Measurements from ENCODE around the gene SERINC4.
A peak's percentile ranks its signal among the peaks of the same experiment; 100 is the strongest.
"Not testable (repeated sequence)": the region's sequence is repeated elsewhere in the genome, so short reads cannot be mapped to it uniquely, and the experiment has no call there.

SERINC4 gene

GRCh38 chr15:43799945-43800285 lies at the start of gene SERINC4:
SERINC4 (minus strand) TSS chr15:43800220; CDS start chr15:43799986, 234 bp downstream.
- no peak for DNase-seq (ENCODE audit: low read depth in 1 of 2, low spot score in 1 of 2)

GRCh38 chr15:43845421-43845820 lies 45.4 kb upstream of the SERINC4 start:
- DNase-seq (ENCODE audit: low read depth in 1 of 2, low spot score in 1 of 2), result no peak

- DNase-seq (ENCODE audit: low read depth in 1 of 2, low spot score in 1 of 2), result not testable (repeated sequence)
These were observed 32.5 kb upstream of the SERINC4 start for GRCh38 chr15:43832485-43832884.

GRCh38 chr15:43831519-43832052 lies 31.6 kb upstream of the SERINC4 start:
- DNase-seq (ENCODE audit: low read depth in 1 of 2, low spot score in 1 of 2), result not testable (repeated sequence)

GRCh38 chr15:43830691-43831275 lies 30.8 kb upstream of the SERINC4 start:
- not testable (repeated sequence) for DNase-seq (ENCODE audit: low read depth in 1 of 2, low spot score in 1 of 2)

- DNase-seq (ENCODE audit: low read depth in 1 of 2, low spot score in 1 of 2), result not testable (repeated sequence)
These were observed 30.0 kb upstream of the SERINC4 start for GRCh38 chr15:43829951-43830540.

- peak in 1 of 2 donors; percentile 27 for DNase-seq (ENCODE audit: low read depth in 1 of 2, low spot score in 1 of 2)
These were observed 28.1 kb upstream of the SERINC4 start for GRCh38 chr15:43828061-43828657.

GRCh38 chr15:43826508-43827341 lies 26.7 kb upstream of the SERINC4 start, which contains the start of gene WDR76:
WDR76 (plus strand) TSS chr15:43827002; CDS start chr15:43827033, 31 bp downstream.
- DNase-seq (ENCODE audit: low read depth in 1 of 2, low spot score in 1 of 2), result peak; percentile 42 to 72

GRCh38 chr15:43826029-43826507 lies 26.0 kb upstream of the SERINC4 start:
- DNase-seq (ENCODE audit: low read depth in 1 of 2, low spot score in 1 of 2), result no peak

GRCh38 chr15:43825305-43825704 lies 25.3 kb upstream of the SERINC4 start:
- DNase-seq (ENCODE audit: low read depth in 1 of 2, low spot score in 1 of 2), result not testable (repeated sequence)

GRCh38 chr15:43824302-43825246 lies 24.6 kb upstream of the SERINC4 start, which contains the start of gene MFAP1:
MFAP1 (minus strand) TSS chr15:43824690; CDS start chr15:43824569, 121 bp downstream.
- peak; percentile 70 to 95 for DNase-seq (ENCODE audit: low read depth in 1 of 2, low spot score in 1 of 2)

- no peak for DNase-seq (ENCODE audit: low read depth in 1 of 2, low spot score in 1 of 2)
These were observed 21.5 kb upstream of the SERINC4 start for GRCh38 chr15:43821505-43821904.

- DNase-seq (ENCODE audit: low read depth in 1 of 2, low spot score in 1 of 2), result not testable (repeated sequence)
These were observed 15.0 kb upstream of the SERINC4 start for GRCh38 chr15:43815064-43815463.

GRCh38 chr15:43808960-43809678 lies 9.1 kb upstream of the SERINC4 start:
- no peak for DNase-seq (ENCODE audit: low read depth in 1 of 2, low spot score in 1 of 2)

GRCh38 chr15:43808435-43808950 lies 8.5 kb upstream of the SERINC4 start:
- DNase-seq (ENCODE audit: low read depth in 1 of 2, low spot score in 1 of 2), result no peak

GRCh38 chr15:43802676-43803075 lies 2.7 kb upstream of the SERINC4 start:
- not testable (repeated sequence) for DNase-seq (ENCODE audit: low read depth in 1 of 2, low spot score in 1 of 2)

GRCh38 chr15:43800286-43801141 lies 494 bp upstream of the SERINC4 start, which contains the start of gene HYPK:
HYPK (plus strand) TSS chr15:43800599; CDS start chr15:43800623, 24 bp downstream.
- DNase-seq (ENCODE audit: low read depth in 1 of 2, low spot score in 1 of 2), result peak; percentile 81 to 88
